Measurements from ENCODE around the gene RERE. TPM values are rescaled to one million over a fixed set of nuclear protein-coding genes. Genes with fewer than 3 reads are reported as not detected.

The RERE gene
- total RNA-seq, 2 donors from 2014 or later, result 96.0 to 105 TPM

GRCh38 chr1:8473891-8474300 is 343.5 kb downstream of the RERE start:
- TF ChIP-seq, protein P1, sequence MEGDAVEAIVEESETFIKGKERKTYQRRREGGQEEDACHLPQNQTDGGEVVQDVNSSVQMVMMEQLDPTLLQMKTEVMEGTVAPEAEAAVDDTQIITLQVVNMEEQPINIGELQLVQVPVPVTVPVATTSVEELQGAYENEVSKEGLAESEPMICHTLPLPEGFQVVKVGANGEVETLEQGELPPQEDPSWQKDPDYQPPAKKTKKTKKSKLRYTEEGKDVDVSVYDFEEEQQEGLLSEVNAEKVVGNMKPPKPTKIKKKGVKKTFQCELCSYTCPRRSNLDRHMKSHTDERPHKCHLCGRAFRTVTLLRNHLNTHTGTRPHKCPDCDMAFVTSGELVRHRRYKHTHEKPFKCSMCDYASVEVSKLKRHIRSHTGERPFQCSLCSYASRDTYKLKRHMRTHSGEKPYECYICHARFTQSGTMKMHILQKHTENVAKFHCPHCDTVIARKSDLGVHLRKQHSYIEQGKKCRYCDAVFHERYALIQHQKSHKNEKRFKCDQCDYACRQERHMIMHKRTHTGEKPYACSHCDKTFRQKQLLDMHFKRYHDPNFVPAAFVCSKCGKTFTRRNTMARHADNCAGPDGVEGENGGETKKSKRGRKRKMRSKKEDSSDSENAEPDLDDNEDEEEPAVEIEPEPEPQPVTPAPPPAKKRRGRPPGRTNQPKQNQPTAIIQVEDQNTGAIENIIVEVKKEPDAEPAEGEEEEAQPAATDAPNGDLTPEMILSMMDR (IDR thresholded peaks at IDR 0.05), result no peak
- Histone ChIP-seq H3K27ac (no peak overlapping the region), H3K4me1 (no peaks in the 10 kb centered on the region), H3K36me3 (no peaks in the 10 kb centered on the region), H3K9me3 (no peaks in the 10 kb centered on the region), H3K27me3 (no peaks in the 10 kb centered on the region), H3K9ac (ENCODE audit: low read depth in 2 of 2, low read length in 2 of 2) (no peak overlapping the region), H3K4me3 (no peak overlapping the region)
- intact Hi-C loops (cut with DNase I), result no loop called here
- no peak for DNase-seq

GRCh38 chr1:8473121-8473875 is 344.1 kb downstream of the RERE start:
- DNase-seq, result no peak
- H3K4me1 ChIP-seq, result no peaks in the 10 kb centered on the region
- H3K36me3 ChIP-seq, result no peaks in the 10 kb centered on the region
- no peaks in the 10 kb centered on the region for H3K9me3 ChIP-seq
- no peak overlapping the region for H3K9ac ChIP-seq (ENCODE audit: low read depth in 2 of 2, low read length in 2 of 2)
- TF ChIP-seq, protein P1 (IDR thresholded peaks at IDR 0.05), result no peak
- H3K27ac ChIP-seq, result no peak overlapping the region
- intact Hi-C loops (cut with DNase I), result no loop called here
- H3K4me3 ChIP-seq, result no peak overlapping the region
- H3K27me3 ChIP-seq, result no peaks in the 10 kb centered on the region

DNA sequence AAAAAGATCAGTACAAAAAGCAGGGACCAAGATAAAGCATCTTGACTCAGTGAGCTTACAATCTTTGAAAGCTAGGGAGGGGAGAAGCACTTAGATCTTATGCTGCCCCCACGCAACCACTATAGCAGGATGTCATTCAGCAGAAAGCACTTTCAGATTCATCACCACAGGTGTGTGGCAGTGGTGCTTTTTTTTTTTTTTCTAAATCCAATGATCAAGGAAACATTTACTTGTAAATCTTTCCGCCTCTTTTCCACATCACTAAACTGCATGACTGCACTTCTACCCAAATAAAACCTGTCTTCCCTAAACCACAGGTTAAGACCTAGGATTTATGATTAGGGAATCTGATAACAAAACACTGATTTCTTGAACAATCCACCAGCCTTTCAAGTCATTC is 344.8 kb downstream of the RERE start:
- intact Hi-C loops (cut with DNase I), result no loop called here
- Histone ChIP-seq H3K36me3 (no peaks in the 10 kb centered on the region), H3K9me3 (no peaks in the 10 kb centered on the region), H3K4me3 (no peak overlapping the region), H3K4me1 (no peaks in the 10 kb centered on the region), H3K27me3 (no peaks in the 10 kb centered on the region), H3K9ac (ENCODE audit: low read depth in 2 of 2, low read length in 2 of 2) (no peak overlapping the region), H3K27ac (no peak overlapping the region)
- TF ChIP-seq, protein P1 (IDR thresholded peaks at IDR 0.05), result no peak
- DNase-seq, result no peak

- intact Hi-C loops (cut with DNase I), result no loop called here
- no peaks in the 10 kb centered on the region for H3K4me1 ChIP-seq
- H3K9me3 ChIP-seq, result no peaks in the 10 kb centered on the region
- no peak overlapping the region for H3K27ac ChIP-seq
- no peaks in the 10 kb centered on the region for H3K27me3 ChIP-seq
- TF ChIP-seq, protein P1 (IDR thresholded peaks at IDR 0.05), result no peak
- H3K36me3 ChIP-seq, result no peaks in the 10 kb centered on the region
- DNase-seq, result no peak
- no peak overlapping the region for H3K9ac ChIP-seq (ENCODE audit: low read depth in 2 of 2, low read length in 2 of 2)
- H3K4me3 ChIP-seq, result no peak overlapping the region
These were observed 346.0 kb downstream of the RERE start for GRCh38 chr1:8471451-8471850.

- no peak for DNase-seq
- TF ChIP-seq, protein P1 (IDR thresholded peaks at IDR 0.05), result no peak
- Histone ChIP-seq H3K9me3 (no peaks in the 10 kb centered on the region), H3K36me3 (no peaks in the 10 kb centered on the region), H3K4me1 (peaks cover 5% of the 10 kb centered on the region), H3K9ac (ENCODE audit: low read depth in 2 of 2, low read length in 2 of 2) (no peak overlapping the region), H3K27me3 (no peaks in the 10 kb centered on the region), H3K27ac (no peak overlapping the region), H3K4me3 (no peak overlapping the region)
- intact Hi-C loops (cut with DNase I), result no loop called here
These were observed 348.7 kb downstream of the RERE start for GRCh38 chr1:8468751-8469150.
